Measurements from ENCODE around the gene PIP5K1A.

PIP5K1A gene

DNA sequence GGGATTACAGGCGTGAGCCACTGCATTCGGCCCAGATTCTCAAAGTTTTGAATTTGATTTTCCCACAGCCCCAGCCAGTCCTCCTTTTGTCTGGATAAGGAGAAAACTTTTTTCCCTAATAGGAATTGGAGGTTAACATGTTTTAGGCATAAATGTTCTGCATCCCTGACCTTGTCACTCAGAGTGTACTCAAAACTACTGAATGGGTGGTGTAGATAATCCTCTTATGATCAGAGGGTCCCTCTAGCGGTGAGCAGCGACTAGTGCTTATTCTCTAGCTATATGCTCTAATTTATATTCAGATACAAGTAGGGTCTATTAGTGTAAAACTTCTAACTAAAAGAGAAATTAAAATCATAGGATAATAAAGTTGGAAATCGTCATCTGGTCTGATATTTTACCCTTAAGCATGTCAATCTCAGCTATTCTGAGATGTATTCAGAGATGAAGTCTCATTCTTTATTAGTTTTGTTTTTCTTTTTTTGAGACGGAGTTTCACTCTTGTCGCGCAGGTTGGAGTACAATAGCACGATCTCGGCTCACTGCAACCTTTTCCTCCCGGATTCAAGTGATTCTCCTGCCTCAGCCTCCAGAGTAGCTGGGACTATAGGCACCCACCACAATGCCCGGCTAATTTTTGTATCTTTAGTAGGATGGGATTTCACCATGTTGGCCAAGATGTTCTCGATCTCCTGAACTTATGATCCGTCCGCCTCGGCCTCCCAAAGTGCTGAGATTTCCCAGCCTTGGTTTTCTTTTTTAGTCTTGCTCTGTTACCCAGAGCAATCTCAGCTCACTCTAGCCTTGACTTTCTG is 53.5 kb downstream of the PIP5K1A start:
- no peak overlapping the region for H3K4me3 ChIP-seq (replicated peaks; ENCODE audit: low read depth, low read length)
- TF ChIP-seq CTCF (IDR thresholded peaks at IDR 0.05; ENCODE audit: insufficient read depth, low read length, poor library complexity, severe bottlenecking), result peak; percentile 88
- H3K36me3 ChIP-seq (ENCODE audit: control insufficient read depth, insufficient read depth, low read length), result peaks cover 3% of the 10 kb centered on the region
- H3K27me3 ChIP-seq (replicated peaks; ENCODE audit: control insufficient read depth, insufficient read depth, low read length), result no peaks in the 10 kb centered on the region
- peak; percentile 16 for DNase-seq (ENCODE audit: extremely low read depth, insufficient read length)

DNA sequence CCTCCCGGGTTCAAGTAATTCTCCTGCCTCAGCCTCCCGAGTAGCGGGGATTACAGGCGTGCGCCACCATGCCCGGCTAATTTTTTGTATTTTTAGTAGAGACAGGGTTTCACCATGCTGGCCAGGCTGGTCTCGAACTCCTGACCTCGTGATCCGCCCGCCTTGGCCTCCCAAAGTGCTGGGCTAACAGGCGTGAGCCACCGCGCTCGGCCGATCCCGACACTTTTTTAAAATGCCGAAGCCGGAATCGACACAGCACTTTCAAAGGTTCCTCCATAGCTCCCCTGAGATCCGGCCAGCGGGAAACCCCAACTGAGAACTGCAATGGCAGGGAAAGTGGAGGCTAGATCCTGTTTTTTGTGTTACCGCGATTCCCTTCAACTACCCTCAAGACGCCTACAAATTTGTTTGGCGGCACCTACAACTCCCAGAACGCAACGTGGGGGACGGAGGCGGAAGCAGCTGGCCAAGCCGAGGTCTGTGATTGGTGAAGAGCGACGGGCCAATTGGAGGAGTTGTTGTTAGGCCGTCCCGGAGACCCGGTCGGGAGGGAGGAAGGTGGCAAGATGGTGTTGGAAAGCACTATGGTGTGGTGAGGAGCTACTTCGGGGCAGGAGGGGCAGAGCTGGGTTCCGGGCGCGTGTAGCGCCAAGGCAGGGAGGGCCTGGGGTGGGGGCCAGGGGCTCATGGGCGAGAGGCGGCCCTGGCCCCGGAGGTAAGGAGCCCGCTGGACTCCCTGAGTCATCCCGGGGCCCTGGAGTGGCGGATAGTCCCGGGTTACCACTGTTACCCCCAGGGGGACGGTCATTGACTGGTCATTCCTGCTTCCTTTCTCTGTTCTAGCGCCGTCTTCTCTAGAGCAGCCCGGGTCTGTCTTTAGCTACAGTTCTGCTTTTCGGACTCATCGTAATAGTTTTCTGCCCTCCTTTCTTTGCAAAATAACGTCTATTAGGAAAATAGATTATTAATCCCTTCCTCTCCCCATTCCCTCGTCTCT is 56.2 kb downstream of the PIP5K1A start, which contains the start of gene PSMD4:
Gene PSMD4 (plus strand): TSS at position 518 of the 997 bp plus-strand sequence. CDS start 49 bp downstream, at position 567.
- DNase-seq (ENCODE audit: extremely low read depth, insufficient read length), result peak; percentile 92
- Histone ChIP-seq H3K27me3 (replicated peaks; ENCODE audit: control insufficient read depth, insufficient read depth, low read length) (no peaks in the 10 kb centered on the region), H3K4me3 (replicated peaks; ENCODE audit: low read depth, low read length) (peak within 1 kb of the TSS; percentile 70), H3K36me3 (ENCODE audit: control insufficient read depth, insufficient read depth, low read length) (no peaks in the 10 kb centered on the region; the same call in none of the 2 replicates)
- no peak for TF ChIP-seq CTCF (IDR thresholded peaks at IDR 0.05; ENCODE audit: insufficient read depth, low read length, poor library complexity, severe bottlenecking)

- H3K27me3 ChIP-seq (replicated peaks; ENCODE audit: control insufficient read depth, insufficient read depth, low read length), result no peaks in the 10 kb centered on the region
- TF ChIP-seq CTCF (IDR thresholded peaks at IDR 0.05; ENCODE audit: insufficient read depth, low read length, poor library complexity, severe bottlenecking), result no peak
- no peak for DNase-seq (ENCODE audit: extremely low read depth, insufficient read length)
- H3K36me3 ChIP-seq (ENCODE audit: control insufficient read depth, insufficient read depth, low read length), result no peaks in the 10 kb centered on the region; the same call in 1 of the 2 replicates
- peak overlapping the region; percentile 70 for H3K4me3 ChIP-seq (replicated peaks; ENCODE audit: low read depth, low read length)
Observed at GRCh38 chr1:151255381-151255780, 57.0 kb downstream of the PIP5K1A start.

- no peak for TF ChIP-seq CTCF (IDR thresholded peaks at IDR 0.05; ENCODE audit: insufficient read depth, low read length, poor library complexity, severe bottlenecking)
- Histone ChIP-seq H3K27me3 (replicated peaks; ENCODE audit: control insufficient read depth, insufficient read depth, low read length) (no peaks in the 10 kb centered on the region), H3K36me3 (ENCODE audit: control insufficient read depth, insufficient read depth, low read length) (peaks cover 9% of the 10 kb centered on the region), H3K4me3 (replicated peaks; ENCODE audit: low read depth, low read length) (no peak overlapping the region)
- no peak for DNase-seq (ENCODE audit: extremely low read depth, insufficient read length)
Observed at GRCh38 chr1:151259351-151259750, 61.0 kb downstream of the PIP5K1A start.

DNA sequence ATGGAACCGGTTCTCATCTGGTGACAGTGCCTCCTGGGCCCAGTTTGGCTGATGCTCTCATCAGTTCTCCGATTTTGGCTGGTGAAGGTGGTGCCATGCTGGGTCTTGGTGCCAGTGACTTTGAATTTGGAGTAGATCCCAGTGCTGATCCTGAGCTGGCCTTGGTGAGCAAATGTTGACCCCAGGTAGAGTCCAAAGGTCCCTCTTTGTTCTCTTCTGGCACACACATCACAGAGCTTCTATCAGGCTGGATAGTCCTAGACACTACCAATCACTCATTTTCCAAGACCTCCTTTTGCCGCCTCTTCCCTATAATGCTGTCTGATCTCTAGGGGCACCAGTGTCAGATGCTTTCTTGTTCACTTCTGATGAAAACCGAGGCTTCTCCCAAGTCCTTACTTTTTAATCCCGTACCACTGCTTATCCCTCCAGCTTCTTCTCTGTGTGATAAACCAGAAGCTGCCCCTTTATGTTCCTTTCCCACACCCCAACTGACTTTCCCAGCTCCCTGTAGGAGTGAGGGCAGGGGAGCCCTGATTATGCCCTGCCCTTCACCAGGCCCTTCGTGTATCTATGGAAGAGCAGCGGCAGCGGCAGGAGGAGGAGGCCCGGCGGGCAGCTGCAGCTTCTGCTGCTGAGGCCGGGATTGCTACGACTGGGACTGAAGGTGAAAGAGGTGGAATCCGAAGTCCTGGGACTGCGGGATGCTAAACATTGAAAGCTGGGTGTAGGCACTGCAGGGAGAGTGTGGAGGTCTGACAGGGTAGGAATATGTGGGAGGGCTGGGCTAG is 67.3 kb downstream of the PIP5K1A start:
- peaks cover 32% of the 10 kb centered on the region for H3K36me3 ChIP-seq (ENCODE audit: control insufficient read depth, insufficient read depth, low read length)
- H3K4me3 ChIP-seq (replicated peaks; ENCODE audit: low read depth, low read length), result no peak overlapping the region
- no peak for DNase-seq (ENCODE audit: extremely low read depth, insufficient read length)
- no peak for TF ChIP-seq CTCF (IDR thresholded peaks at IDR 0.05; ENCODE audit: insufficient read depth, low read length, poor library complexity, severe bottlenecking)
- no peaks in the 10 kb centered on the region for H3K27me3 ChIP-seq (replicated peaks; ENCODE audit: control insufficient read depth, insufficient read depth, low read length)
